GM18907 (cell line): ENCODE measurements around the gene TOR4A.
A peak's percentile ranks its signal among the peaks of the same experiment; 100 is the strongest.
"Not testable (repeated sequence)": the region's sequence is repeated elsewhere in the genome, so short reads cannot be mapped to it uniquely, and the experiment has no call there.

Source experiments
- ATAC-seq: cut with Tn5 transposase; IDR thresholded peaks from one replicate; pipeline ENCODE4 v1.9.1; 2021; ENCODE audit warnings: mild to moderate bottlenecking, moderate library complexity; ENCODE audit not compliant: unreplicated experiment

TOR4A gene

DNA sequence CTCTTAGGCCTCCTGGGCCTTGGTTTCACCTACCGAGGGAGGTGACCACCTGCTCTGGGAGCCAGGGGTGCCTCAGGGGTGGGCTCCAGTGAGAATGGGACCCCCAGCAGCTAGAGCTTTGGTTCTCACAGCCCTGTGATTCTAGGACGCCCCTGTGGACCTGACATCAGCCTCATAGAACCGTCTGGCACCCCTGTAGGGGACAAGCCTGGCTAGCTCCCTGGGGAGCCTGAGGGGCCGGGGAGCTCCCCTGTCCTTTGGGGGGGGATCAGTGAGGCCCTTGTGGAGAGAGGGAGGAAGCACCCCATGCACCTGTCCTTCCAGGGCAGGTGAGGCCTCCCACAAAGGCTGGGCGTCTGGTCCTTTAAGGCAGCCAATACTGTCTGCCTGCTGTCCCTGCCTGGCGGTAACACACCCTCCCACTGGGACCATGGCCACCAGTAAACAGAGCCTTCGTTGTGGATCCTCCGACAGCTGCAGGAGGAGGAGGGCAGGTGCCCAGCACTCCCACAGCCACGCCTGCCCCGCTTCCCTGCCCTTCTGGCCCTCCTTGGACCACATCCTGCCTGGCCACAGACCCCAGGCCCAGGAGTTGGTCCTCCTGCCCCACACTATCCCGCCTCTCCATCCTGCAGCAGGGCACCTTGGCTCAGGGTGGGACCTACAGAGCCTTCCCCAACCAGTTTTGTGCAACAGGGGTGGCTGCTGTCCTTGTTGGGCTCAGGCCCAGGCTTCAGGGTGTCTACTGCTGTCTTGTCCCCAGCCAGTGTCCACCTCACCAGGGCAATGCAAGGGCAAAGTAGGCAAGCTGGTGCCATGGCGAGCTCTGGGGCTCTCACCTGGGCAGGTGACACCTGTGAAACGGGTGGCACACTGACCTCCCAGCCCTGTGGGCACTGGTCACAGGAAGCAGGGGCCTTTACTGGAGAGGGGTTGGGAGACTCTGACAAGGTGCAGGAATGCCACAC lies 39.5 kb upstream of the TOR4A start:
- no peak for ATAC-seq

DNA sequence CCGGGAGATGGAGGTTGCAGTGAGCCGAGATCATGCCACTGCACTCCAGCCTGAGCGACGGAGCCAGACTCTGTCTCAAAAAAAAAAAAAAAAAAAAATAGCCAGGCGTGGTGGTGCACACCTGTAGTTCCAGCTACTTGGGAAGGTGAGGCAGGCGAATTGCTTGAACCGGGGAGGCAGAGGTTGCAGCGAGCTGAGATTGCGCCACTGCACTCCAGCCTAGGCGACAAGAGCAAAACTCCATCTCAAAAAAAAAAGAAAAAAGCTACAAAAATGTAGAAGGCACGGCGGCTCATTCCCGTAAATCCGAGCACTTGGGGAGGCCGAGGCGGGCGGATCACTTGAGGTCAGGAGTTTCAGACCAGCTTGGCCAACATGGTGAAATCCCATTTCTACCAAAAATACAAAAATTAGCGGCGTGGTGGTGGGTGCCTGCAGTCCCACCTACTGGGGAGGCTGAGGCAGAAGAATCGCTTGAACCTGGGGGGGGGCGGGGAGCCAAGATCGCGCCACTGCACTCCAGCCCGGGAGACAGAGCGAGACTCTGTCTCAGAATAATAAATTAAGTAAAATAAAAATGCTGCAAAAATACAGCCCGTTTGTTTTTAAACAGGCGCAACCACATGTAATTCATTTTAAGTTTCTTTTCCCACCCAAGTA lies 37.9 kb upstream of the TOR4A start:
- ATAC-seq: not testable (repeated sequence)

DNA sequence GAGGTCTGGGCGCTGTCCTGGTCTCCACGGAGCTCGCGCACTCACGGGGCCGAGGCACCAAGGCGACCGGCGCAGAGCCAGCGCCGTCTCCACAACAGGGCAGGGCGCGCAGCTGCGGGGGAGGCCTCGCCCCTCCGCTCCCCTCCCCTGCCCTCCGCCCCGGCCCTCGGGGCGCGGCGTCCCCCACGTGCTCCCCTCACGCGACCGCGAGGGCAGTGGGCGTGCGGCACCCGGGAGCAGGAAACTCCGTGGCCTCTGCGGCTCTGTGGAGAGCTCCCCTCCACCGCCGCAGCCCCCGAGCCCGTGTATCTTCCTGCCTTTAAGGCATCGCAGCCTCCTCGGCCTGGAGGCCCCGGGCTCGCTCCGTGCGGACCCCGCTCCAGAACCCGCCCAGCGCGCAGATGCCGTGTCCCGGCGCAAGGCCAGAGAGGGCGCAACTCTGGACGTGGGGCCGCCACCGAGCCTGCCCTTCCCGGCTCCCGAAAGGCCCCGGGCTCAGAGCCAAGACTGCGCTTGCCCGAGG lies 37.1 kb upstream of the TOR4A start:
- ATAC-seq: peak; percentile 30

DNA sequence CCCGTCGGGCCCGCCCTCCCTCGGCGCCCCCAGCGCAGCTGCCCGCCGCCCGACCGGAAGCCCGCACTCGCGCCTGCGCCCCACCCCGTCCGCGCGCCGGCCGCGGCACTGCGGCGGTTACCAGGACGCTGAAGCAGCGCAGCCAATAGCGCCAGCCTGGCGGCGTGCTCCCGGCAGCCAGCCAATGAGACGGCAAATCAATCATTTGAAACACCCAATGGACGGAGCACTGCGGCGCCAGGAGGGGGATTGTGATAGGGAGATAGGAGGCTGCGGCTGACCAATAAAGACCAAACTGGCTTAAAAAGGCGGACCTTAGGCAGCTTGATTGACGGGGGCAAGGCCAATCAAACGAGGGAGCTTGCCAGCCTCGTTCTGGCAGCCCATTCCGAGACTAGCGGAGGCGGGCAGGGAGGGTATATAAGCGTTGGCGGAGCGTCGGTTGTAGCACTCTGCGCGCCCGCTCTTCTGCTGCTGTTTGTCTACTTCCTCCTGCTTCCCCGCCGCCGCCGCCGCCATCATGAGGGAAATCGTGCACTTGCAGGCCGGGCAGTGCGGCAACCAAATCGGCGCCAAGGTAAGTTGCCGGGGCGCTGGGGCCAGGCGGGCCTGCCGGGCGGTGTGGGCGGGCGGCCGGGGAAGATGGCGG lies 36.6 kb upstream of the TOR4A start, which contains the start of gene TUBB4B:
Gene TUBB4B, plus strand, starts transcription at position 447 of the 649 bp plus-strand sequence. Its CDS starts 74 bp downstream, at position 521.
- ATAC-seq: peak; percentile 77

DNA sequence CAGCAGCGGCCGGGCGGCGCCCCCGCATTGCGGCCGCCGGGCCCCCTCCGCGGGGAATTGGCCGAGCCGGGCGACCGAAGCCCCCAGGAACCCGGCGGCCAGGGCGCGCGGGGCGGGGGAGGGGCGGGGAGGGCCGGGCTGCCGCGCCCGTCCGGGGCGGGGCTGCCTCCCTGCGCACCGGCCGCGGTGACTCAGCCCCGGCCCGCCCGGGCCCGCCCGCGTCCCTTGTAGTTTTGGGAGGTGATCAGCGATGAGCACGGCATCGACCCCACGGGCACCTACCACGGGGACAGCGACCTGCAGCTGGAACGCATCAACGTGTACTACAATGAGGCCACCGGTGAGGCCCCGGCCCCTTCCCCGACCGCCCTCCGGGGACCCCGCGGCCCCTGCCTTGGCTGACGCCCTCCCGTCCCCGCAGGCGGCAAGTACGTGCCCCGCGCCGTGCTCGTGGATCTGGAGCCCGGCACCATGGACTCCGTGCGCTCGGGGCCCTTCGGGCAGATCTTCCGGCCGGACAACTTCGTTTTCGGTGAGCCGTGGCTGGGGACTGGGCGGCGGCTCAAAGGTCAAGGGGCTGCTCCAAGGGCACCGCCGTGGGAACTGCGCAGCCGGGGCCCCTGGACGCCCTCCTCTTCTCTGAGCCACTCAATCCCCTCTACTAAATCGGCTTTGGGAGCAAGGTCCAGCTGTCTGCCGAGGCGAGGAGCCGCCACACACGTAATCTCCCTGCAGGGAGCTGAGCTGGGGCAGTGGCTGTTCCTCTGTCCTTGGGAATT lies 35.8 kb upstream of the TOR4A start:
- ATAC-seq: peak; percentile 3

DNA sequence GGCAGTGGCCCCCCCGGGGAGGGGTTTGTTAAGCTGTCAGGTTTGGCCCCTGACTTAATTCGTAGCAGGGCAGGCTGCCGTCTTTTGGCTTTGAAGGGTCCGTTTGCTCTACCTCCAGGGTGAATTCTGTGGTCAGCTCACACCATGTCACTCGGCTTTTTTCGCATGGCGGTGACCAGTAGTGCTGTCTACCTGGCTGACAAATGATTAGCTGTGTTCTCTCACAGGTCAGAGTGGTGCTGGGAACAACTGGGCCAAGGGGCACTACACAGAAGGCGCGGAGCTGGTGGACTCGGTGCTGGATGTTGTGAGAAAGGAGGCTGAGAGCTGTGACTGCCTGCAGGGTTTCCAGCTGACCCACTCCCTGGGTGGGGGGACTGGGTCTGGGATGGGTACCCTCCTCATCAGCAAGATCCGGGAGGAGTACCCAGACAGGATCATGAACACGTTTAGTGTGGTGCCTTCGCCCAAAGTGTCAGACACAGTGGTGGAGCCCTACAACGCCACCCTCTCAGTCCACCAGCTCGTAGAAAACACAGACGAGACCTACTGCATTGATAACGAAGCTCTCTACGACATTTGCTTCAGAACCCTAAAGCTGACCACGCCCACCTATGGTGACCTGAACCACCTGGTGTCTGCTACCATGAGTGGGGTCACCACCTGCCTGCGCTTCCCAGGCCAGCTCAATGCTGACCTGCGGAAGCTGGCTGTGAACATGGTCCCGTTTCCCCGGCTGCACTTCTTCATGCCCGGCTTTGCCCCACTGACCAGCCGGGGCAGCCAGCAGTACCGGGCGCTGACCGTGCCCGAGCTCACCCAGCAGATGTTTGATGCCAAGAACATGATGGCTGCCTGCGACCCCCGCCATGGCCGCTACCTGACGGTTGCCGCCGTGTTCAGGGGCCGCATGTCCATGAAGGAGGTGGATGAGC lies 35.0 kb upstream of the TOR4A start:
- ATAC-seq: no peak

DNA sequence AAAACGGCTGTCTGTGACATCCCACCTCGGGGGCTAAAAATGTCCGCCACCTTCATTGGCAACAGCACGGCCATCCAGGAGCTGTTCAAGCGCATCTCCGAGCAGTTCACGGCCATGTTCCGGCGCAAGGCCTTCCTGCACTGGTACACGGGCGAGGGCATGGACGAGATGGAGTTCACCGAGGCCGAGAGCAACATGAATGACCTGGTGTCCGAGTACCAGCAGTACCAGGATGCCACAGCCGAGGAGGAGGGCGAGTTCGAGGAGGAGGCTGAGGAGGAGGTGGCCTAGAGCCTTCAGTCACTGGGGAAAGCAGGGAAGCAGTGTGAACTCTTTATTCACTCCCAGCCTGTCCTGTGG lies 34.3 kb upstream of the TOR4A start:
- not testable (repeated sequence) for ATAC-seq

DNA sequence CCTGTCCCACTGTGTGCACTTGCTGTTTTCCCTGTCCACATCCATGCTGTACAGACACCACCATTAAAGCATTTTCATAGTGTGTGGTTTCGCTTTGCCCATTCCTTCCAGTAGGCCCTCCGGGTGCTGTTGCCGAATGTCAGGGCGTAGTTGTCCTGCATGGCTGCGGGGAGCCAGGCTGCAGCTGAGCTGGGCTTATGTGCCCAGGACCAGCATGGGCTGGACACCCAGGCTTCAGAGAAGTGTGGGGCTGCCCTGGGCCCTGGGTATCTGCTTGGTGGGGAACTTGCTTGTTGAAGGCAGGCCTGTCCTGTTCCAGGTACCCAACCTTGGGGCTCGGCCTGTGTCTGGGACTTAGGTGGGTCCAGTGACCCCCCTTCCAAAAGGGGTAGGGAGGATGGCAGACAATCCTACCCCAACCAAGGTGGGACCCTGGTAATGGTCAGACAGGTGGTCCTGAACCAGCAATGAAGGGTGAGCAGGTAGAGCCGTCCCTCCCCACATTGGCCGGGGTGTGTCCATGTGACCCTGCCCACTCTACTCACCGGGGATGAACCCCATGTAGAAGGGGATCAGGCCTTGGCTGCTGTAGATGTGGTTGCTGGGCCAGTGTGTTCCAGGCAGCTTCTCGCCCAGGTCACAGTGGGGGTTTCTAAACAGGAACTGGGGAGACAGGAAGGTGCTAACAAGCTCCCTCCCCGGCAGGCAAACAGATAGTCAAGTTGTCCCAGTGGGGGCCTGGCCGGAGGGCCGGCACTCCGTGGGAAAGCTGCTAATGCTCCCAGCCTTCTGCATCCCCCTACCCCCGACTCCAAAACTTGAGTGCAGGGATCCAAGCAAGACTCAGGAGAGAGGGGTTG lies 33.7 kb upstream of the TOR4A start:
- no peak for ATAC-seq

DNA sequence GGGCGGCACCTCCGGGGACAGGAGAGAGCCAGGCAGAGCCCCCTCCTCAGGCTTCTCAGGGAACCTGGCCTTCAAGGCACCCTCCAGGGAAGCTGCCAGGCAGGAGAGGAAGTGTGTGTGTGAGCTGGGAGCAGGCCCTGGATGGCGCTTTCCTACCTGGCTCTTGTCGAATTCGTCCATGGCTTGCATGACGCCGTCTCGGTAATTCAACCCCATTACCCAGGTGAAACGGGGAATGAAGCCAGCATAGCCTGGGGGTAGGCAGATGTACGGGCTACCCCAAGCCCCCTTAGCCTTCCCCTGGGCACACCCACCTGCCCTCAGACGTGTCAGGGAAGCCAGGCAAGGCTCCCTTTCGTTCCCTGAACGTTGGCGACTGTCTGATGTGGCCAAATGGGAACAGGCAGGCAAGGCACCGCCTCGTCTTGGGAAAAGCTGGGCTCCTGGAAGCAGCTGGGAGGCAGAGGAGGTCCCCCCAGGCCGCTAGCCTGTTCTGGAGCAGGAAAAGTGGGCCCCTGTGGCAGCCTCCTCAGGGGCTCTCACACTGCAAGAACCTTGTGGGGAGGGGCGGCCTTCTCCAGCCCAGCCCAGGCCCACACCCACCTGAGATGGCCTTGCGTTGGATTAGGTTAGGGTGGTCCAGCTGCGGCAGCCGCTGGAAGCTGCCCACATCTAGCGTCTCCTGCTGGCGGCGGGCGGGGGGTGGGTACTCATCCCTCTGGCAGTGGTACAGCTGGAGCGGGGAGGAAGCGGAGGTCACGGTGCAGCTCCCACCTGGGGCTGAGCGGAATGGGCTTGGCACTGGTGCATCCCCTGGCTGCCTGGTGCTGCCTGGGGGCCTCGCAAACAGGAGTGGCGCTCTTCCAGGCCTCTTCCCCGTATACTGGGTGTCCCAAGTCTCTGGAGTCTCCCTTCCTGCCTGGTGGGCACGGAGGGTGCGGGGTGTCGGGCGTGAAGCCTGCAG lies 32.8 kb upstream of the TOR4A start:
- no peak for ATAC-seq

DNA sequence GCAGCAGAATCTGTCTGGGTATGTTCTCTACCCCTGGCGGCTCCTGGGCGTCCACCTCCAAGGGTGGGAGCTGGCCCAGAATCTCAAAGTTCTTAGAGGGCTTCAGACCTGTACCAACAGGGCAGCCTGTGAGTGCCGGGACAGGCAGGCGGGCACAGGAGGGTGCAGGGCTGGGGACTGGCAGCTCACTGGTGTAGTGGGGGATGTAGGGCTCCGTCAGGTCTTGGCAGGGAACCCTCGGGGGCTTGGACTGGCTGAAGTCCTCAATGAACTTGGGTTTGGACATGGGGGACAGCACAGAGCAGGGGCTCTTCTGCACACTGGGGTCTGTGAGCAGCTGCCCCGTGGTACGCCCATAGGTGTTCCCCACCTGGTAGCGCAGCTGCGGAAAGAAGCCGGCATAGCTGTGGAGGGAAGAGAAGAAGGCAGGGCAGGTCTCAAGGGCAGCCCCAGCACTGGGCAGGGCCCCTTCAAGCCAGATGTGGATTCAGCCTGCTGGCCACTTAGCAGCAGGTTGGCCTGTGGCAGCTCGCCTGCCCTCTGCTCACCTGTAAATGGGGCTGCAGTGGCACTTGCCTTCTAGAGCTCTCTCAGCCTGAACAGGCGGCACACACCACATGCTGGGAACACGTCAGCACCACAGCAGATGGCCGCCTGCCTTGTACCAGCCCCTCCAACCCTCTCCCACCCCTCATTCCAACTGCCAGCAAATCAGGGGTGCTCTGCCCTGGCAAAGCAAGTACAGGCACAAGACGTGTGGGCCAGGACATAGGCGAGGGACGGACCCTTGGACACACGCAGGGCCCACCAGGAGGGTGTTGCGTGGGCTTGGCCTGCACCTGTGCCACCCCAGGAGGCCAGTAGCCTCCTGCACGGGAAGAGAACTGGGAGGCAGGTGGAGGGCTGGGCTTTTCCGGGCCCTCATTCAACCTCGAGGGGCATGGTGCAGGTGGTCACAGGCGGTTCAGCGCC lies 31.8 kb upstream of the TOR4A start:
- ATAC-seq: no peak

DNA sequence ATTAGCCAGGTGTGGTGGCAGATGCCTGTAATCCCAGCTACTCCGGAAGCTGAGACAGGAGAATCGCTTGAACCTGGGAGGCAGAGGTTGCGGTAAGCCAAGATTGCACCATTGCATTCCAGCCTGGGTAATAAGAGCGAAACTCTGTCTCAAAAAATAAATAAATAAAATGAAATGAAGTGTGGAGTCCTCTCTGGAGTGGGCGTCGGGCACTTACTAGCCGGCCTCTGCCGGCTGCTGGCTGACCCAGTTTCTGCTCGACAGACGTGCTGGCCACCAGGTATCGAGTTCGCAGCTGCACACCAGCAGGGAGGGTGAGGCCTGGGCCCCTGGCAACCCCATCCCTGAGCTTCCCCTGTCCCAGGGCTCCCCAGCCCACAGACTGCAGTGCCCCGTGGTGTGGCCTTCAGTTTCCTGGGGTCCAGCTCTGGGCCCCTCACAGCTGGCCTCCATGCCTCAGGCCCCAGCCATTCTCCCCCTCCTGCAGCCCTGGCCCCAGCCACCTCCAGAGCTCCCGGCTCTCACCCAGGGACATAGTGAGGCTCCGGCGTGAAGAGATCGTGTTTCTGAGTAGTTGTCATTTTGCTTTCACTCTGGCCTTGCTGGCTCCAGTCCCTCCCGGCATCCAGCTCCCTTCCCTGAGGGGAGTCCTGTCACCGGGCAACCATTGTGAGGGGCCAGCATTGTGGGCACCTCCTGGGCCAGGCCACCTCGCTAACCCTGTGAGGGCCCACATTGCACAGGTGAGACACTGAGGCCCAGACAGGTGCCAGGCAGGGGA lies 30.2 kb upstream of the TOR4A start:
- no peak for ATAC-seq

DNA sequence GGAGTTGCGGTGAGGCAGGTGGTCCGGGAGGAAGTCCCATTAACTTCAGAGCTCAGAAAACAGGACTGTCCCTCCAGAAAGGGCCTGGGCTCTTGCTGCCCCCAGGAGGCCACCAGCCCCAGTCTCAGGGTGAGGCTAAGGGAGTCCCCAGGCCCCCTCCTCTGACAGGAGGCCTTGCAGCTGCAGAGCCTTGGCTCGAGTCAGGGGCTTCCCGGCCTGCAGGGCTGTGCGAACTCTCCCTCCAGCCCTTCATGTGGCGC lies 29.7 kb upstream of the TOR4A start:
- no peak for ATAC-seq

DNA sequence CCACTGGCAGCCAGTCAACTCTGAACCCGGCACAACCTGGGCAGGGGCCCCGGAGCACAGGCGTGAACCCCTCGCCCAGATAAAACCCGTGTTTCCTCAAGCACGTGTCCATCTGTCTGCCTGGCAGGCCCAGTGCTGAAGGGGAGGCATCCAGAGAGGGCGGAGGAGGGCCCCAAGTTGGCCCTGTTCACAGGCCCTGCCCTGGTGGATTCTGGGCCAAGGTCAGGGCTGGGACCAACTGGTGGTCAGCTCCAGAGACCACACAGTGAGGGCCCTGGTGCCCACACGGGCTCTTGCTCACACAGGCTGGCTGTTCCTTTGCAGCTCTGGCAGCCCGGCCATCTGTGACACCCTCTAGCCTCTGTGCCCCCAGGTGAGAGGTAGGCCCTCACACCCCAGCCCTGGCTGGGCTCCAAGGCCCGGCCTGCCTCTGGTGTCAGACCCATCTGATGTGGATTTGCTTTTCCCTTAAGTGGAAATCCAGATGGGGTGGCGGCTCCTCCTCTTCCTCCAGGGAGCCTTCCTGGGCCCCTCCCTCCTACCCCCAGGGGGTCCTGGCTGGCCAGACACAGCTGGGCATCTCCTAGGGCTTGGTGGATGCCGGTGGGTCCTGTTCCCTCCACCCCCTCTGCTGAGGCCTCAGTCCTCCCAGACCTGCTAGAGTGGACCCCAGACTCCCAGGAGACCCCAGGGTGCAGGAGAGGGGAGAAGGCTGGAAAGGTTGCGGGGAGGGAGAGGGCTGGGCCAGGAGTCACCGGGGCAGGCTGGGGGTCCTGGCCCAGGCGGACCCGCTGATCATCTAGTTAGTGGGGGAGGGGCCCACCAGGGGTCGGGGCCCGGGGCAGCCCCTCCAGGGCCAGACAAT lies 27.0 kb upstream of the TOR4A start:
- ATAC-seq: no peak

DNA sequence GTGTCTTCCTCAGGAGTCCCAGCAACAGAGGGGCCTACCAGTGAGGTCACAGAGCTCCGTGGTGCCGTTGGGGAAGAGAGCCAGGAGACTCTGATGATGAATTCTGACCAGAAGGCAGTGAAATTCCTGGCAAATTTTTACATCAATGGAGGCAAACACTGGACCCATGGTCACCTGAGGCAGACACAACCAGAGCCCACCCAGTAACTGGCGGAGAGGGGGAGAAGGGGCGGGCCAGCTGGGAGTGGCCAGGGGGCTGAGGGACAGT lies 26.4 kb upstream of the TOR4A start, which contains the start of gene STPG3:
Gene STPG3, plus strand, starts transcription at position 93 of the 268 bp plus-strand sequence. Its CDS starts 1 bp downstream, at position 94.
- ATAC-seq: no peak
